Subcutaneous adipose tissue (tissue), 4 donors: Measurements from ENCODE around the gene IPPK. TPM values are rescaled to one million over a fixed set of nuclear protein-coding genes. Genes with fewer than 3 reads are reported as not detected.

Experiments used
- CTCF ChIP-seq: fragments of 450-650 bp; IDR thresholded peaks from one replicate; pipeline ENCODE4 v1.5.1; 2016; ENCODE audit warnings: low read depth, mild to moderate bottlenecking, control low read depth, antibody characterized with exemption, moderate library complexity
- total RNA-seq, 4 donors: library from RNA; depleted of rRNA; stranded (reverse); fragments of >200 nt; gene quantifications; one replicate each; pipeline ENCODE4 v1.1.0, GENCODE V29; 2016

The IPPK gene
- total RNA-seq, 4 donors from 2014 or later = 5.4 to 8.3 (median 7.3) TPM

- no peak for TF ChIP-seq CTCF
Observed at GRCh38 chr9:92649007-92649406, 20.9 kb downstream of the IPPK start.

- no peak for TF ChIP-seq CTCF
Observed at GRCh38 chr9:92648474-92648971, 21.4 kb downstream of the IPPK start.

- TF ChIP-seq CTCF = no peak
Observed at GRCh38 chr9:92647671-92648473, 22.1 kb downstream of the IPPK start.

- TF ChIP-seq CTCF = no peak
Observed at GRCh38 chr9:92645041-92645440, 24.9 kb downstream of the IPPK start.

GRCh38 chr9:92644278-92644677 lies 25.7 kb downstream of the IPPK start:
- TF ChIP-seq CTCF = no peak

GRCh38 chr9:92642564-92642963 lies 27.4 kb downstream of the IPPK start:
- no peak for TF ChIP-seq CTCF

- no peak for TF ChIP-seq CTCF
Observed at GRCh38 chr9:92642041-92642451, 27.9 kb downstream of the IPPK start.
